Uterus (tissue), 4 donors: ENCODE results near the gene GRIN2A. TPM values are rescaled to one million over a fixed set of nuclear protein-coding genes. Genes with fewer than 3 reads are reported as not detected.

Source experiments
- DNase-seq, 2 donors: peaks; one replicate each; pipeline ENCODE4 v3.0.0-alpha.2; 2019 to 2020
- H3K27ac ChIP-seq, 2 donors: fragments of 200-600 bp; sonication (generic); 1 replicate in 1 of 2; 2 replicates in 1 of 2; pipeline ENCODE4 v1.5.1; 2016 to 2018
- H3K27me3 ChIP-seq, 2 donors: fragments of 200-600 bp; sonication (generic); one replicate each; pipeline ENCODE4 v1.5.1; 2018 to 2019; ENCODE audit warnings: control low read depth in 1 of 2
- H3K36me3 ChIP-seq, 2 donors: fragments of 200-600 bp; sonication (generic); one replicate each; pipeline ENCODE4 v1.5.1; 2019; ENCODE audit warnings: control low read depth in 1 of 2
- H3K4me1 ChIP-seq, 2 donors: fragments of 200-600 bp; sonication (generic); one replicate each; pipeline ENCODE4 v1.5.1; 2018 to 2019; ENCODE audit warnings: control low read depth in 1 of 2
- H3K4me3 ChIP-seq, 2 donors: fragments of 200-600 bp; sonication (generic); 1 replicate in 1 of 2; 2 replicates in 1 of 2; pipeline ENCODE4 v1.5.1; 2018 to 2019; ENCODE audit warnings: mild to moderate bottlenecking in 1 of 2
- H3K9me3 ChIP-seq, 2 donors: fragments of 200-600 bp; sonication (generic); one replicate each; pipeline ENCODE4 v1.5.1; 2019; ENCODE audit warnings: control low read depth in 1 of 2
- POLR2A ChIP-seq, 2 donors: fragments of 450-650 bp; IDR thresholded peaks; one replicate each; pipeline ENCODE4 v1.6.1; 2016; ENCODE audit warnings: antibody characterized with exemption in 2 of 2, mild to moderate bottlenecking in 1 of 2, moderate library complexity in 1 of 2
- intact Hi-C: fragments of 100-400 bp; cut with DNase I; formaldehyde crosslinking; loops from one replicate; pipeline ENCODE4 v1.15.1; 2023; ENCODE audit warnings: low total_unique reads
- total RNA-seq, 4 donors: library from RNA; depleted of rRNA in 3 of 4; stranded (reverse); fragments of >200 nt in 3 of 4; gene quantifications; one replicate each; pipeline versions ENCODE4 v1.1.0 to v1.2.4, GENCODE V29; 2014 to 2023
- TF ChIP-seq, protein P1 (sequence below), 4 experiments: fragments of 200-600 bp in 2 of 4; fragments of 450-650 bp in 2 of 4; sonication (generic) in 2 of 4; IDR thresholded peaks; one replicate each; pipeline ENCODE4 v1.5.1; 2016 to 2019; ENCODE audit warnings: antibody characterized with exemption in 4 of 4, mild to moderate bottlenecking in 2 of 4, moderate library complexity in 1 of 4
- donor health status: DM: yes; HTN: yes; CAD: no.

GRIN2A gene
- total RNA-seq, 4 donors from 2014 or later: under 0.01 to 2.4 (median 0.56) TPM

DNA sequence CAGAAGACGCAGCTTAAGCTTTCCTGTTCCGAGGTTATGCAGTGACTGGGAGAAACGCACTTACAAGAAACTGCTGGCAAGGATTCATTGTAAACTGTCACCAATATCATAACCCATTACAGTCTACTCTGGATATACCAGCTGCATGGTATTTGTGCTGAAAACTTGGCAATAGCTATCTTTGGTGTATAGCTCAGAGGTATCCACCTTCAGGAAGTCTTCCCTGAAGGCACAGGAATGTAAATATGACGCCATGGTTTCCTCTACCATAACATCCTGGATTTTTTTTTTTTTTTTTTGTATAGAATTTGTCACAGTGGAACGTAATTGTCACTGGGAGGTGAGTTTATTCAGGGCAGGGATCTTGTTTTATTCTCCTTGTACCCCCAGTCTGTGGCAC lies 406.2 kb downstream of the GRIN2A start:
- Histone ChIP-seq H3K4me3 (no peak overlapping the region), H3K36me3 (no peaks in the 10 kb centered on the region), H3K4me1 (no peaks in the 10 kb centered on the region), H3K9me3 (no peaks in the 10 kb centered on the region), H3K27ac (no peak overlapping the region), H3K27me3 (no peaks in the 10 kb centered on the region)
- no peak for TF ChIP-seq POLR2A (IDR thresholded peaks at IDR 0.05)
- TF ChIP-seq, protein P1, sequence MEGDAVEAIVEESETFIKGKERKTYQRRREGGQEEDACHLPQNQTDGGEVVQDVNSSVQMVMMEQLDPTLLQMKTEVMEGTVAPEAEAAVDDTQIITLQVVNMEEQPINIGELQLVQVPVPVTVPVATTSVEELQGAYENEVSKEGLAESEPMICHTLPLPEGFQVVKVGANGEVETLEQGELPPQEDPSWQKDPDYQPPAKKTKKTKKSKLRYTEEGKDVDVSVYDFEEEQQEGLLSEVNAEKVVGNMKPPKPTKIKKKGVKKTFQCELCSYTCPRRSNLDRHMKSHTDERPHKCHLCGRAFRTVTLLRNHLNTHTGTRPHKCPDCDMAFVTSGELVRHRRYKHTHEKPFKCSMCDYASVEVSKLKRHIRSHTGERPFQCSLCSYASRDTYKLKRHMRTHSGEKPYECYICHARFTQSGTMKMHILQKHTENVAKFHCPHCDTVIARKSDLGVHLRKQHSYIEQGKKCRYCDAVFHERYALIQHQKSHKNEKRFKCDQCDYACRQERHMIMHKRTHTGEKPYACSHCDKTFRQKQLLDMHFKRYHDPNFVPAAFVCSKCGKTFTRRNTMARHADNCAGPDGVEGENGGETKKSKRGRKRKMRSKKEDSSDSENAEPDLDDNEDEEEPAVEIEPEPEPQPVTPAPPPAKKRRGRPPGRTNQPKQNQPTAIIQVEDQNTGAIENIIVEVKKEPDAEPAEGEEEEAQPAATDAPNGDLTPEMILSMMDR (IDR thresholded peaks at IDR 0.05): no peak
- intact Hi-C loops: no loop called here
- no peak for DNase-seq

DNA sequence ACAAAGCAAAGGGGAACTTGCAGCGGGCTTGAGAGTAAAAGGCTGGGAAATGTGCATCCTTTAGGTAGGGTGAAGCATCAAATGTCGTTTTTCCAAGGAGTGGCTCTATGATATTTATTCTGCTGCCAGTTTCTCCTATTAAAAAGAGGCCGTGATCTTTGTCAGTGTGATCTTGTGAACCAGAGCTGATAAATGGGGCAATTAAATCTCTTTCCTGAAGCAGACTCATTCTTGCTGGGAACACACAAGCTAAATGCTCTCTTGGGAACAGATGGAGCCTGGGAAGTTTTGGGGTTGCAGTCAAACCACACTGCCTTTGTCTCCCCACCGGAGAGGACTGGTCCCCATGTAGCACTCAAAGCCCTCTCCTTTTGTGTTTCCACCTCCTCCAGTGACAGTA lies 408.9 kb downstream of the GRIN2A start:
- no peaks in the 10 kb centered on the region for H3K27me3 ChIP-seq
- no peak for DNase-seq
- no peaks in the 10 kb centered on the region for H3K36me3 ChIP-seq
- no peak overlapping the region for H3K27ac ChIP-seq
- intact Hi-C loops: no loop called here
- no peaks in the 10 kb centered on the region for H3K9me3 ChIP-seq
- TF ChIP-seq, protein P1 (IDR thresholded peaks at IDR 0.05): no peak
- TF ChIP-seq POLR2A (IDR thresholded peaks at IDR 0.05): no peak
- H3K4me1 ChIP-seq: no peaks in the 10 kb centered on the region
- H3K4me3 ChIP-seq: no peak overlapping the region

- Histone ChIP-seq H3K36me3 (no peaks in the 10 kb centered on the region), H3K4me1 (no peaks in the 10 kb centered on the region), H3K27me3 (no peaks in the 10 kb centered on the region), H3K9me3 (no peaks in the 10 kb centered on the region), H3K27ac (no peak overlapping the region), H3K4me3 (no peak overlapping the region)
- DNase-seq: no peak
- intact Hi-C loops: no loop called here
- TF ChIP-seq POLR2A (IDR thresholded peaks at IDR 0.05): no peak
- TF ChIP-seq, protein P1 (IDR thresholded peaks at IDR 0.05): no peak
These were observed 409.6 kb downstream of the GRIN2A start for GRCh38 chr16:9772526-9773225.

DNA sequence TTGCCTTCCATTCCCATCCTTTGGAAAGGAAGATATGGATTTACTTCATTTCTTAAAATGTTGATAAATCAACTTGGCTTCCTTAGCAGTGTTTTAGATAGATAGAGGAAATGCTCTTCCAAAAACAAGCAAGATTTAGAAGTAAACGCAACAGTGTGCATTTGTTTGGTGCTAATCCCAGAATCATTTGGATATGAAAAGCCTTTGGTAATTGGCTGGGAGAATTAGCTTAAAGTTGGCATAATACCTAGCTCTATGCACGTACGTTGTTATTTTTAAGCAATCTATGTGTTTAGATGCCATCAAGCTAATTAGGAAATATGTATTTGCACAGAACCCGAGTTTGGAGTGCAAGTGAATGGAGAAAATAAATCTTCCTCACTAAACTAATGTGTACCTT lies 415.3 kb downstream of the GRIN2A start:
- H3K27me3 ChIP-seq: no peaks in the 10 kb centered on the region
- intact Hi-C loops: no loop called here
- H3K36me3 ChIP-seq: no peaks in the 10 kb centered on the region
- H3K4me3 ChIP-seq: no peak overlapping the region
- no peaks in the 10 kb centered on the region for H3K9me3 ChIP-seq
- H3K4me1 ChIP-seq: no peaks in the 10 kb centered on the region
- TF ChIP-seq, protein P1 (IDR thresholded peaks at IDR 0.05): no peak
- TF ChIP-seq POLR2A (IDR thresholded peaks at IDR 0.05): no peak
- DNase-seq: no peak
- no peak overlapping the region for H3K27ac ChIP-seq

DNA sequence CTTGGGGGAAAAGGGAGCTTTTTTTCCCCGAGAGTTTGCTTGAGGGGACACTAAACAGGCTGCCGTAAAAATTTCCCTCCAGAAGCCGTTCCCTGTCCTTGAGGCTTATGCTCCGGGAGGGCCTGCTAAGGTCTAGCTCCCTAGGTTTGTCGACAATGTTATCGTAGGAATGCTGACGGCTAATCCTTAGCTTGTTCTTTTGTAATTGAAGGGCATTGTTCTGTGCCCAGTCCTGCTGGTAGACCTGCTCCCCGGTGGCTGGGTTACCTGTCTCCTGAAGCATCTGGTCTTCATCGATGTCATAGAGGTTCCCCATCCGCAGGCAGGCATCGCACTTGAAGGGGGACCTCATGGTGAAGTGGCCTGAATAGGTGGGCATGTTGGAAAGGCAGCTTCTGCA lies 418.7 kb downstream of the GRIN2A start:
- H3K36me3 ChIP-seq: no peaks in the 10 kb centered on the region
- no peaks in the 10 kb centered on the region for H3K9me3 ChIP-seq
- intact Hi-C loops: no loop called here
- no peak for DNase-seq
- no peaks in the 10 kb centered on the region for H3K4me1 ChIP-seq
- no peaks in the 10 kb centered on the region for H3K27me3 ChIP-seq
- TF ChIP-seq, protein P1 (IDR thresholded peaks at IDR 0.05): no peak
- TF ChIP-seq POLR2A (IDR thresholded peaks at IDR 0.05): no peak
- no peak overlapping the region for H3K4me3 ChIP-seq
- no peak overlapping the region for H3K27ac ChIP-seq
